SK-N-SH (cell line): ENCODE measurements around the gene TES. TPM values are rescaled to one million over a fixed set of nuclear protein-coding genes. Genes with fewer than 3 reads are reported as not detected.

Experiments
- CTCF ChIA-PET: fragments of 300-600, 350-600 bp; formaldehyde crosslinking; extraction: SDS; loops from one replicate; lab custom pipeline; 2021; lab: Yijun Ruan, JAX
- POLR2A ChIA-PET: fragments of 350-600 bp; sonication (Branson Sonifier 250); formaldehyde crosslinking; extraction: SDS; loops from one replicate; lab custom pipeline; 2020; ENCODE audit warnings: antibody characterized with exemption, inconsistent platforms; lab: Yijun Ruan, JAX
- DNase-seq: peaks from one replicate; pipeline ENCODE4 v3.0.0; 2012
- H2AFZ ChIP-seq: fragments of 200-600 bp; sonication (generic); 2 replicates; pipeline ENCODE4 v1.8.1; 2016; ENCODE audit warnings: antibody characterized with exemption, mild to moderate bottlenecking, low read depth
- H3F3A ChIP-seq: fragments of 200-600 bp; sonication (generic); replicated peaks from 2 replicates; pipeline ENCODE3; 2016; ENCODE audit warnings: antibody characterized with exemption, mild to moderate bottlenecking; ENCODE audit not compliant: insufficient read depth
- H3K27ac ChIP-seq, 2 experiments: fragments of 200-500 bp in 1 of 2; fragments of 200-600 bp in 1 of 2; sonication (Bioruptor generic) in 1 of 2; sonication (generic), shearing (Covaris generic) in 1 of 2; 2 replicates each; pipeline versions ENCODE4 v1.5.1 to v1.6.1; 2014 to 2016; ENCODE audit warnings: low read depth in 2 of 2, inconsistent platforms in 1 of 2, low read length in 1 of 2, mild to moderate bottlenecking in 1 of 2, mixed read lengths in 1 of 2
- H3K27me3 ChIP-seq: fragments of 200-600 bp; sonication (generic), shearing (Covaris generic); 2 replicates; pipeline ENCODE4 v1.6.1; 2016; ENCODE audit warnings: mixed run types; ENCODE audit not compliant: insufficient read depth
- H3K36me3 ChIP-seq, 2 experiments: fragments of 200-500 bp in 1 of 2; fragments of 200-600 bp in 1 of 2; sonication (Bioruptor generic) in 1 of 2; sonication (generic) in 1 of 2; replicated peaks in 1 of 2; 2 replicates each; pipeline versions ENCODE3 to v1.5.1; 2014 to 2016; ENCODE audit warnings: low read length in 1 of 2, mild to moderate bottlenecking in 1 of 2; ENCODE audit not compliant: insufficient read depth in 2 of 2, control insufficient read depth in 1 of 2
- H3K4me1 ChIP-seq, 2 experiments: fragments of 200-500 bp in 1 of 2; fragments of 200-600 bp in 1 of 2; sonication (Bioruptor generic) in 1 of 2; sonication (generic), shearing (Covaris generic) in 1 of 2; 2 replicates each; pipeline versions ENCODE4 v1.5.1 to v1.6.1; 2014 to 2016; ENCODE audit warnings: low read depth in 1 of 2, low read length in 1 of 2, mixed run types in 1 of 2; ENCODE audit not compliant: insufficient read depth in 2 of 2, control insufficient read depth in 1 of 2
- H3K4me2 ChIP-seq: fragments of 200-600 bp; sonication (generic), shearing (Covaris generic); 2 replicates; pipeline ENCODE4 v1.6.1; 2017; ENCODE audit warnings: mixed run types
- H3K4me3 ChIP-seq, 2 experiments: fragments of 200-500 bp in 1 of 2; fragments of 200-600 bp in 1 of 2; sonication (Bioruptor generic) in 1 of 2; sonication (generic), shearing (Covaris generic) in 1 of 2; 2 replicates each; pipeline versions ENCODE4 v1.5.1 to v1.8.1; 2014 to 2016; ENCODE audit warnings: low read depth in 2 of 2, inconsistent platforms in 1 of 2, low read length in 1 of 2, mild to moderate bottlenecking in 1 of 2, mixed read lengths in 1 of 2, moderate library complexity in 1 of 2
- H3K79me2 ChIP-seq: fragments of 200-600 bp; sonication (generic); 2 replicates; pipeline ENCODE4 v1.8.1; 2017; ENCODE audit warnings: mild to moderate bottlenecking; ENCODE audit not compliant: insufficient read depth
- H3K9ac ChIP-seq: fragments of 200-600 bp; sonication (generic); 2 replicates; pipeline ENCODE4 v1.6.1; 2017; ENCODE audit warnings: mixed run types
- H3K9me2 ChIP-seq: fragments of 200-600 bp; sonication (generic); 2 replicates; pipeline ENCODE4 v1.6.1; 2017; ENCODE audit warnings: mixed run types
- H3K9me3 ChIP-seq: fragments of 200-600 bp; sonication (generic); 2 replicates; pipeline ENCODE4 v1.6.1; 2017; ENCODE audit warnings: mixed run types, mild to moderate bottlenecking, moderate library complexity
- H4K20me1 ChIP-seq: fragments of 200-600 bp; sonication (generic); 2 replicates; pipeline ENCODE4 v1.6.1; 2017; ENCODE audit warnings: mild to moderate bottlenecking, mixed run types; ENCODE audit not compliant: insufficient read depth
- EZH2phosphoT487 ChIP-seq: fragments of 200-600 bp; sonication (generic); IDR thresholded peaks from 2 replicates; pipeline ENCODE4 v1.6.1; 2017; ENCODE audit warnings: low read depth, mixed run types, mild to moderate bottlenecking, antibody characterized with exemption, moderate library complexity, borderline replicate concordance
- FOSL2 ChIP-seq: IDR thresholded peaks from 2 replicates; pipeline ENCODE4 v1.4.0; 2012; ENCODE audit warnings: low read depth, mild to moderate bottlenecking, moderate library complexity, borderline replicate concordance
- FOXJ3 ChIP-seq: sonication (generic); formaldehyde crosslinking; IDR thresholded peaks from 2 replicates; pipeline ENCODE4 v1.5.1; 2020; ENCODE audit warnings: mild to moderate bottlenecking, missing genetic modification reagents
- GABPA ChIP-seq: IDR thresholded peaks from 2 replicates; pipeline ENCODE4 v1.4.0; 2012; ENCODE audit warnings: low read depth, mild to moderate bottlenecking
- NFIC ChIP-seq: IDR thresholded peaks from 2 replicates; pipeline ENCODE4 v1.4.0; 2012; ENCODE audit warnings: borderline replicate concordance
- POLR2AphosphoS5 ChIP-seq: IDR thresholded peaks from 2 replicates; pipeline ENCODE4 v1.6.1; 2012; ENCODE audit warnings: low read depth, low read length
- RAD21 ChIP-seq: IDR thresholded peaks from 2 replicates; pipeline ENCODE4 v1.6.1; 2012; ENCODE audit warnings: mild to moderate bottlenecking, low read length
- RCOR1 ChIP-seq: fragments of 150-350 bp; IDR thresholded peaks from 2 replicates; pipeline ENCODE4 v1.6.1; 2017; ENCODE audit warnings: antibody characterized with exemption, low read length
- SMC3 ChIP-seq: IDR thresholded peaks from 2 replicates; pipeline ENCODE4 v1.6.1; 2012; ENCODE audit warnings: low read depth, low read length, improper control_type of control experiment
- YY1 ChIP-seq: IDR thresholded peaks from 2 replicates; pipeline ENCODE4 v1.4.0; 2012; ENCODE audit warnings: low read depth, mild to moderate bottlenecking
- WGBS: methylation state at CpG from one replicate; pipeline ENCODE4 v1.1.6; 2017; ENCODE audit warnings: low lambda C conversion rate; 5-methylcytosine and 5-hydroxymethylcytosine counted together
- polyA plus RNA-seq, 3 experiments: library from polyadenylated mRNA; depleted of rRNA; stranded (reverse); fragments of >200 nt; gene quantifications; 2 replicates each; pipeline ENCODE4 v1.2.3, GENCODE V29; 2012
- TF ChIP-seq, protein P1 (sequence below): fragments of 150-350 bp; IDR thresholded peaks from 2 replicates; pipeline ENCODE4 v1.6.1; 2016; ENCODE audit warnings: mild to moderate bottlenecking, low read depth, low read length
- TF ChIP-seq, protein P2 (sequence below): IDR thresholded peaks from 2 replicates; pipeline ENCODE4; 2012
- TF ChIP-seq, protein P3 (sequence below): IDR thresholded peaks from 2 replicates; pipeline ENCODE4 v1.4.0; 2012; ENCODE audit warnings: low read depth, borderline replicate concordance
- TF ChIP-seq, protein P4 (sequence below): fragments of 150-350 bp; IDR thresholded peaks from 2 replicates; pipeline ENCODE4 v1.6.1; 2017; ENCODE audit warnings: antibody characterized with exemption, low read length, low read depth, borderline replicate concordance
- TF ChIP-seq, protein P5 (sequence below): fragments of 200-600 bp; sonication (generic); IDR thresholded peaks from 2 replicates; pipeline ENCODE4 v1.6.1; 2017; ENCODE audit warnings: antibody characterized with exemption, mild to moderate bottlenecking, moderate library complexity
- TF ChIP-seq, protein P6 (sequence below): IDR thresholded peaks from 2 replicates; pipeline ENCODE4 v1.4.0; 2012; ENCODE audit warnings: low read depth
- TF ChIP-seq, protein P7 (sequence below): IDR thresholded peaks from 2 replicates; pipeline ENCODE4 v1.4.0; 2012; ENCODE audit warnings: low read depth, borderline replicate concordance

TES gene
- polyA plus RNA-seq, 1 of the 3 experiments (the other 2 are of a cell fraction), result 9.5 TPM

DNA sequence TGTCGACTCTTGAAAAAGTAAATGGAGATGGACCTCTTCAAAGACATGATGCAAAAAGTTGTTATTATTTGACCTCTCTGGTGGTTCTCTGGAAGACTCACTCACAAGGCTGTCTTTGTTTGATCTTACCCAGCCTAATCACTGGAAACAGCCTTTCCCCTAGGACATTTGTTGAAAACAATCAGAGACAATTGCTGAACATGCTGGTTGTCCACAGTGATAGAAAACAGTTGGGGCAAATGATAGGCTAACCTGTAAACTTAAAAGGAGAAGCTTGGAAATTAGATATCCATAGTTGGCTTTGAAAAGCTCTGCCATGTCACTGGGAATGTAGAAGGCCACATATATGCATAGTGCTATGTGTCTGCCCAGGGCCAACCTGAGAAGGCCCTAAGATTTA, 22.9 kb upstream of the TES start:
- H3K9me3 ChIP-seq, result peaks cover 19% of the 10 kb centered on the region; the same call in 1 of the 2 replicates
- CTCF ChIA-PET, result interaction anchor here (0.6 to 5.7 kb wide), 9 partner anchors 11 to 402 kb away, joined by 3 to 56 read pairs (median 4); partner anchors contain the start of gene TES
- H3K4me3 ChIP-seq, result no peak overlapping the region
- no peak overlapping the region for H3K4me2 ChIP-seq
- H3K27me3 ChIP-seq, result no peaks in the 10 kb centered on the region; the same call in 1 of the 2 replicates
- 39% methylated on average over 1 of the region's 1 CpG for WGBS
- no peaks in the 10 kb centered on the region for H3K79me2 ChIP-seq
- no peak overlapping the region for H2AFZ ChIP-seq
- TF ChIP-seq POLR2AphosphoS5 (no peak), GABPA (no peak), YY1 (no peak), FOSL2 (no peak), SMC3 (no peak), RCOR1 (no peak), RAD21 (no peak), NFIC (no peak), EZH2phosphoT487 (no peak), FOXJ3 (CRISPR knock-in tag) (no peak)
- TF ChIP-seq, protein P1, sequence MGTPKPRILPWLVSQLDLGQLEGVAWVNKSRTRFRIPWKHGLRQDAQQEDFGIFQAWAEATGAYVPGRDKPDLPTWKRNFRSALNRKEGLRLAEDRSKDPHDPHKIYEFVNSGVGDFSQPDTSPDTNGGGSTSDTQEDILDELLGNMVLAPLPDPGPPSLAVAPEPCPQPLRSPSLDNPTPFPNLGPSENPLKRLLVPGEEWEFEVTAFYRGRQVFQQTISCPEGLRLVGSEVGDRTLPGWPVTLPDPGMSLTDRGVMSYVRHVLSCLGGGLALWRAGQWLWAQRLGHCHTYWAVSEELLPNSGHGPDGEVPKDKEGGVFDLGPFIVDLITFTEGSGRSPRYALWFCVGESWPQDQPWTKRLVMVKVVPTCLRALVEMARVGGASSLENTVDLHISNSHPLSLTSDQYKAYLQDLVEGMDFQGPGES, result no peak
- TF ChIP-seq, protein P2, sequence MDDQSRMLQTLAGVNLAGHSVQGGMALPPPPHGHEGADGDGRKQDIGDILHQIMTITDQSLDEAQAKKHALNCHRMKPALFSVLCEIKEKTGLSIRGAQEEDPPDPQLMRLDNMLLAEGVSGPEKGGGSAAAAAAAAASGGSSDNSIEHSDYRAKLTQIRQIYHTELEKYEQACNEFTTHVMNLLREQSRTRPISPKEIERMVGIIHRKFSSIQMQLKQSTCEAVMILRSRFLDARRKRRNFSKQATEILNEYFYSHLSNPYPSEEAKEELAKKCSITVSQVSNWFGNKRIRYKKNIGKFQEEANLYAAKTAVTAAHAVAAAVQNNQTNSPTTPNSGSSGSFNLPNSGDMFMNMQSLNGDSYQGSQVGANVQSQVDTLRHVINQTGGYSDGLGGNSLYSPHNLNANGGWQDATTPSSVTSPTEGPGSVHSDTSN, result no peak
- TF ChIP-seq, protein P3, sequence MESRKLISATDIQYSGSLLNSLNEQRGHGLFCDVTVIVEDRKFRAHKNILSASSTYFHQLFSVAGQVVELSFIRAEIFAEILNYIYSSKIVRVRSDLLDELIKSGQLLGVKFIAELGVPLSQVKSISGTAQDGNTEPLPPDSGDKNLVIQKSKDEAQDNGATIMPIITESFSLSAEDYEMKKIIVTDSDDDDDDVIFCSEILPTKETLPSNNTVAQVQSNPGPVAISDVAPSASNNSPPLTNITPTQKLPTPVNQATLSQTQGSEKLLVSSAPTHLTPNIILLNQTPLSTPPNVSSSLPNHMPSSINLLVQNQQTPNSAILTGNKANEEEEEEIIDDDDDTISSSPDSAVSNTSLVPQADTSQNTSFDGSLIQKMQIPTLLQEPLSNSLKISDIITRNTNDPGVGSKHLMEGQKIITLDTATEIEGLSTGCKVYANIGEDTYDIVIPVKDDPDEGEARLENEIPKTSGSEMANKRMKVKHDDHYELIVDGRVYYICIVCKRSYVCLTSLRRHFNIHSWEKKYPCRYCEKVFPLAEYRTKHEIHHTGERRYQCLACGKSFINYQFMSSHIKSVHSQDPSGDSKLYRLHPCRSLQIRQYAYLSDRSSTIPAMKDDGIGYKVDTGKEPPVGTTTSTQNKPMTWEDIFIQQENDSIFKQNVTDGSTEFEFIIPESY, result no peak
- TF ChIP-seq, protein P4, sequence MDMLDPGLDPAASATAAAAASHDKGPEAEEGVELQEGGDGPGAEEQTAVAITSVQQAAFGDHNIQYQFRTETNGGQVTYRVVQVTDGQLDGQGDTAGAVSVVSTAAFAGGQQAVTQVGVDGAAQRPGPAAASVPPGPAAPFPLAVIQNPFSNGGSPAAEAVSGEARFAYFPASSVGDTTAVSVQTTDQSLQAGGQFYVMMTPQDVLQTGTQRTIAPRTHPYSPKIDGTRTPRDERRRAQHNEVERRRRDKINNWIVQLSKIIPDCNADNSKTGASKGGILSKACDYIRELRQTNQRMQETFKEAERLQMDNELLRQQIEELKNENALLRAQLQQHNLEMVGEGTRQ, result no peak
- TF ChIP-seq, protein P5, sequence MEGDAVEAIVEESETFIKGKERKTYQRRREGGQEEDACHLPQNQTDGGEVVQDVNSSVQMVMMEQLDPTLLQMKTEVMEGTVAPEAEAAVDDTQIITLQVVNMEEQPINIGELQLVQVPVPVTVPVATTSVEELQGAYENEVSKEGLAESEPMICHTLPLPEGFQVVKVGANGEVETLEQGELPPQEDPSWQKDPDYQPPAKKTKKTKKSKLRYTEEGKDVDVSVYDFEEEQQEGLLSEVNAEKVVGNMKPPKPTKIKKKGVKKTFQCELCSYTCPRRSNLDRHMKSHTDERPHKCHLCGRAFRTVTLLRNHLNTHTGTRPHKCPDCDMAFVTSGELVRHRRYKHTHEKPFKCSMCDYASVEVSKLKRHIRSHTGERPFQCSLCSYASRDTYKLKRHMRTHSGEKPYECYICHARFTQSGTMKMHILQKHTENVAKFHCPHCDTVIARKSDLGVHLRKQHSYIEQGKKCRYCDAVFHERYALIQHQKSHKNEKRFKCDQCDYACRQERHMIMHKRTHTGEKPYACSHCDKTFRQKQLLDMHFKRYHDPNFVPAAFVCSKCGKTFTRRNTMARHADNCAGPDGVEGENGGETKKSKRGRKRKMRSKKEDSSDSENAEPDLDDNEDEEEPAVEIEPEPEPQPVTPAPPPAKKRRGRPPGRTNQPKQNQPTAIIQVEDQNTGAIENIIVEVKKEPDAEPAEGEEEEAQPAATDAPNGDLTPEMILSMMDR, result no peak
- TF ChIP-seq, protein P6, sequence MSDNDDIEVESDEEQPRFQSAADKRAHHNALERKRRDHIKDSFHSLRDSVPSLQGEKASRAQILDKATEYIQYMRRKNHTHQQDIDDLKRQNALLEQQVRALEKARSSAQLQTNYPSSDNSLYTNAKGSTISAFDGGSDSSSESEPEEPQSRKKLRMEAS, result no peak
- TF ChIP-seq, protein P7, sequence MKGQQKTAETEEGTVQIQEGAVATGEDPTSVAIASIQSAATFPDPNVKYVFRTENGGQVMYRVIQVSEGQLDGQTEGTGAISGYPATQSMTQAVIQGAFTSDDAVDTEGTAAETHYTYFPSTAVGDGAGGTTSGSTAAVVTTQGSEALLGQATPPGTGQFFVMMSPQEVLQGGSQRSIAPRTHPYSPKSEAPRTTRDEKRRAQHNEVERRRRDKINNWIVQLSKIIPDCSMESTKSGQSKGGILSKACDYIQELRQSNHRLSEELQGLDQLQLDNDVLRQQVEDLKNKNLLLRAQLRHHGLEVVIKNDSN, result no peak
- H3F3A ChIP-seq, result no peaks in the 10 kb centered on the region
- no peak overlapping the region for H3K27ac ChIP-seq
- H3K4me1 ChIP-seq, result no peaks in the 10 kb centered on the region
- H3K36me3 ChIP-seq, result no peaks in the 10 kb centered on the region
- no peak overlapping the region for H3K9ac ChIP-seq
- no peaks in the 10 kb centered on the region for H3K9me2 ChIP-seq
- H4K20me1 ChIP-seq, result no peaks in the 10 kb centered on the region
- POLR2A ChIA-PET, result no interaction called here
- DNase-seq, result no peak
